Ovary (tissue), 9 donors: ENCODE results near the gene SEC11A. TPM values are rescaled to one million over a fixed set of nuclear protein-coding genes. Genes with fewer than 3 reads are reported as not detected.

Experiments
- DNase-seq, 5 donors: peaks; one replicate each; pipeline ENCODE4 v3.0.0-alpha.2; 2019 to 2020
- H3K27ac ChIP-seq, 2 donors: fragments of 200-600 bp; one replicate each; pipeline versions ENCODE4 v1.5.1 to v1.8.0; 2019 to 2022
- H3K27me3 ChIP-seq: fragments of 200-600 bp; one replicate; pipeline ENCODE4 v1.8.0; 2022
- H3K36me3 ChIP-seq: fragments of 200-600 bp; sonication (generic); one replicate; pipeline ENCODE4 v1.5.1; 2019
- H3K4me1 ChIP-seq: one replicate; pipeline ENCODE4 v1.8.1; 2013; ENCODE audit warnings: mild to moderate bottlenecking, moderate library complexity; ENCODE audit not compliant: insufficient read depth
- H3K4me3 ChIP-seq: fragments of 200-600 bp; sonication (generic); one replicate; pipeline ENCODE4 v1.5.1; 2017
- H3K9me3 ChIP-seq, 2 donors: fragments of 200-600 bp in 1 of 2; sonication (generic) in 1 of 2; one replicate each; pipeline versions ENCODE4 v1.5.1 to v1.8.1; 2013 to 2019; ENCODE audit warnings: mild to moderate bottlenecking in 1 of 2, moderate library complexity in 1 of 2
- CTCF ChIP-seq, 3 donors: fragments of 450-650 bp in 2 of 3; fragments of 200-600 bp in 1 of 3; IDR thresholded peaks; one replicate each; pipeline versions ENCODE4 v1.5.1 to v1.8.0; 2016 to 2022; ENCODE audit warnings: antibody characterized with exemption in 3 of 3, mild to moderate bottlenecking in 1 of 3
- EP300 ChIP-seq: sonication (generic); formaldehyde crosslinking; IDR thresholded peaks from one replicate; pipeline ENCODE4 v1.6.1; 2017; ENCODE audit warnings: antibody characterized with exemption
- POLR2A ChIP-seq: fragments of 450-650 bp; IDR thresholded peaks from one replicate; pipeline ENCODE4 v1.6.1; 2017; ENCODE audit warnings: antibody characterized with exemption, mild to moderate bottlenecking, moderate library complexity
- WGBS, 3 donors: extraction: QIAGEN DNeasy Blood & Tissue Kit in 1 of 3; methylation state at CpG; one replicate each; pipeline versions ENCODE4 v1.1.5 to v1.1.7; 2013 to 2017; 5-methylcytosine and 5-hydroxymethylcytosine counted together
- intact Hi-C, 4 donors: fragments of 100-400 bp; cut with DNase I; formaldehyde crosslinking; loops; one replicate each; pipeline versions ENCODE4 v1.11.0 to v1.15.1; 2022 to 2023
- polyA plus RNA-seq, 2 donors: library from polyadenylated mRNA; stranded (reverse); fragments of 200-250 nt in 1 of 2; fragments of 350-450 nt in 1 of 2; fragmentation: Illumina TruSeq in 1 of 2; extraction: RNeasy Lipid Tissue Mini Kit (QIAGEN cat#74804) in 1 of 2; gene quantifications; one replicate each; pipeline ENCODE4 v1.2.3, GENCODE V29; 2013 to 2014
- total RNA-seq, 7 donors: library from RNA; depleted of rRNA in 2 of 7; stranded (reverse); fragments of >200 nt in 2 of 7; fragmentation: NEBNext Ultra II Directional in 3 of 7; extraction: Animal tissue kit (Norgen Biotek cat#: 25700) in 3 of 7; gene quantifications; one replicate each; pipeline versions ENCODE4 v1.1.0 to v1.2.4, GENCODE V29; 2016 to 2023
- donor health status: DM: no; HTN: no; CAD: no; lungs with moderate emphysema.
- donor health status: DM: no; HTN: no; CAD: no.
- donor health status: Bipolar disorder and iron deficiency.
- donor health status: DM: yes; HTN: yes; CAD: no.
- donor health status: DM: no; HTN: no; CAD: no.
- donor health status: DM: yes; HTN: yes; CAD: no.

SEC11A gene
- total and polyA plus RNA-seq, 9 donors: 118 to 237 (median 175) TPM

GRCh38 chr15:84629033-84629432 is 86.9 kb downstream of the SEC11A start:
- no peak for DNase-seq
- TF ChIP-seq CTCF (IDR thresholded peaks at IDR 0.05) (no peak), POLR2A (no peak), EP300 (no peak)
- intact Hi-C loops: no loop called here
- Histone ChIP-seq H3K36me3 (no peaks in the 10 kb centered on the region), H3K4me1 (peaks cover 14% of the 10 kb centered on the region), H3K27me3 (no peaks in the 10 kb centered on the region), H3K27ac (no peak overlapping the region), H3K9me3 (no peaks in the 10 kb centered on the region), H3K4me3 (no peak overlapping the region)
- WGBS, 3 donors: 86 to 90% (median 88%) methylated on average over 9 of the region's 9 CpGs

DNA sequence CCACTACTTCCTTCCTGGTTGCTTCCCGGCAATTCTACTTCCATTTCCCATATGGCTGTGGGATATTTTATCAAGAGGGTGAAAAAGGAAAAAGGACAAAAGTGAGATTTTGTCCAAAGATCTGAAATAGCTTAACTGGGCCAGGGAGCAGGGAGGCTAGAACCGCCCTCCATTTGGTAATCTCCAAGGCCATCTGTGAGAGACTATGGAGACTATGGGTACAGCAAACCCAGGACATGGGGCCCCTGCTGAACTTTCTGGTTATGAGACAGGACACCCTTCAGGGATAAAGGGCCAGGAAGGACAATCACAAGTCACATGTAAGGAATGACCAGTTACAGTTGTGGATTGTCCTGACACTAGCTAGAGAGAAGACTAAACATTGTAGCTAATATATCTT is 90.8 kb downstream of the SEC11A start:
- Histone ChIP-seq H3K4me1 (no peaks in the 10 kb centered on the region), H3K4me3 (no peak overlapping the region), H3K9me3 (peaks cover 0 to 16% of the 10 kb centered on the region in 2 donors), H3K36me3 (no peaks in the 10 kb centered on the region), H3K27ac (no peak overlapping the region), H3K27me3 (no peaks in the 10 kb centered on the region)
- 77 to 91% (median 82%) methylated on average over 2 of the region's 2 CpGs for WGBS, 3 donors
- DNase-seq: no peak
- TF ChIP-seq CTCF (IDR thresholded peaks at IDR 0.05): no peak
- TF ChIP-seq EP300: no peak
- TF ChIP-seq POLR2A: no peak
- intact Hi-C loops: no loop called here

DNA sequence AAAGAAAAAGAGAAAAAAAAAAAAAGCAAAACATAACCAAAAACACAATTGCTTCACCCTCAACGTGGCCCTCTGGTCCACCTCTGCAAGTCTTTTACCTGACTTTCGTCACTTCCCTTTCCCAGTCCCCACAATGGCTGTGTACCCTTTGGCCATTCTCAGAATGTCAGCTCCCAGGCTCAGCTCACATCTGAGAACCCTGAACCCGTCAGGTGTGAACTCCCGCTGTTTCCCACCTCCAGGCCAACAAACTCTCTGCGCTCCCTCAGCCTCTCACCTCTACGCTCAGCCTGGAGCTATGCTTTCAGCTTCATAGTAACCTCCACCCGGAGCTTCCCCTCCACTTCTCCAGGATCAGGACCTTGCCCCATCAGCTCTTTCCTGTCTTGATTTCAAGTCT is 91.6 kb downstream of the SEC11A start:
- no peak for DNase-seq
- intact Hi-C loops: no loop called here
- Histone ChIP-seq H3K27me3 (no peaks in the 10 kb centered on the region), H3K9me3 (peaks cover 0 to 16% of the 10 kb centered on the region in 2 donors), H3K36me3 (no peaks in the 10 kb centered on the region), H3K4me3 (no peak overlapping the region), H3K27ac (no peak overlapping the region), H3K4me1 (no peaks in the 10 kb centered on the region)
- no peak for TF ChIP-seq CTCF (IDR thresholded peaks at IDR 0.05)
- TF ChIP-seq POLR2A: no peak
- TF ChIP-seq EP300: no peak
- WGBS, 3 donors: 81 to 95% (median 92%) methylated on average over 6 to 7 of the region's 7 CpGs

DNA sequence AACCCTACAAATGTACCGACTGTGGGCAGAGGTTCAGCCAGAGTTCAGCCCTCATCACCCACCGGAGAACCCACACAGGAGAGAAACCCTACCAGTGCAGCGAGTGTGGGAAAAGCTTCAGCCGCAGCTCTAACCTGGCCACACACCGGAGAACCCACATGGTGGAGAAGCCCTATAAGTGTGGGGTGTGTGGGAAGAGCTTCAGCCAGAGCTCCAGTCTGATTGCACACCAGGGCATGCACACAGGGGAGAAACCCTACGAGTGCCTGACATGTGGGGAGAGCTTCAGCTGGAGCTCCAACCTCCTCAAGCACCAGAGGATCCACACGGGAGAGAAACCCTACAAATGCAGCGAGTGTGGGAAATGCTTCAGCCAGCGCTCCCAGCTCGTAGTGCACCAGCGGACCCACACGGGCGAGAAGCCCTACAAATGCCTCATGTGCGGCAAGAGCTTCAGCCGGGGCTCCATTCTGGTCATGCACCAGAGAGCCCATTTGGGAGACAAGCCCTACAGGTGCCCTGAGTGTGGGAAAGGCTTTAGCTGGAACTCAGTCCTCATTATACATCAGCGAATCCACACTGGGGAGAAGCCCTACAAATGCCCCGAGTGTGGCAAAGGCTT is 94.5 kb downstream of the SEC11A start:
- Histone ChIP-seq H3K27me3 (no peaks in the 10 kb centered on the region), H3K4me1 (no peaks in the 10 kb centered on the region), H3K27ac (no peak overlapping the region), H3K9me3 (peaks cover 0 to 16% of the 10 kb centered on the region in 2 donors), H3K36me3 (no peaks in the 10 kb centered on the region), H3K4me3 (no peak overlapping the region)
- WGBS, 3 donors: 98% methylated on average over 17 of the region's 17 CpGs
- TF ChIP-seq CTCF (IDR thresholded peaks at IDR 0.05) (no peak), POLR2A (no peak), EP300 (no peak)
- peak in 1 of 5 donors; percentile 19 for DNase-seq
- intact Hi-C loops: loop anchor here in 1 of 4 donors (1.0 kb wide), 1 partner anchor 126 kb away; no protein-coding TSS in a partner anchor
